PC-9 (cell line): ENCODE results near the gene ZNF653.

Experiments used
- EZH2 ChIP-seq: fragments of 200-600 bp; sonication (generic); IDR thresholded peaks from 2 replicates; pipeline ENCODE4 v1.8.0; 2017; ENCODE audit warnings: antibody characterized with exemption, low read depth
- TF ChIP-seq, protein P1 (sequence below): fragments of 200-600 bp; sonication (generic); conservative IDR thresholded peaks from 2 replicates; pipeline ENCODE4 v1.6.1; 2017; ENCODE audit warnings: mixed run types, antibody characterized with exemption, mild to moderate bottlenecking, moderate library complexity

- TF ChIP-seq, protein P1, sequence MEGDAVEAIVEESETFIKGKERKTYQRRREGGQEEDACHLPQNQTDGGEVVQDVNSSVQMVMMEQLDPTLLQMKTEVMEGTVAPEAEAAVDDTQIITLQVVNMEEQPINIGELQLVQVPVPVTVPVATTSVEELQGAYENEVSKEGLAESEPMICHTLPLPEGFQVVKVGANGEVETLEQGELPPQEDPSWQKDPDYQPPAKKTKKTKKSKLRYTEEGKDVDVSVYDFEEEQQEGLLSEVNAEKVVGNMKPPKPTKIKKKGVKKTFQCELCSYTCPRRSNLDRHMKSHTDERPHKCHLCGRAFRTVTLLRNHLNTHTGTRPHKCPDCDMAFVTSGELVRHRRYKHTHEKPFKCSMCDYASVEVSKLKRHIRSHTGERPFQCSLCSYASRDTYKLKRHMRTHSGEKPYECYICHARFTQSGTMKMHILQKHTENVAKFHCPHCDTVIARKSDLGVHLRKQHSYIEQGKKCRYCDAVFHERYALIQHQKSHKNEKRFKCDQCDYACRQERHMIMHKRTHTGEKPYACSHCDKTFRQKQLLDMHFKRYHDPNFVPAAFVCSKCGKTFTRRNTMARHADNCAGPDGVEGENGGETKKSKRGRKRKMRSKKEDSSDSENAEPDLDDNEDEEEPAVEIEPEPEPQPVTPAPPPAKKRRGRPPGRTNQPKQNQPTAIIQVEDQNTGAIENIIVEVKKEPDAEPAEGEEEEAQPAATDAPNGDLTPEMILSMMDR: peak; percentile 91
- TF ChIP-seq EZH2: no peak
These were observed 58.9 kb downstream of the ZNF653 start for GRCh38 chr19:11446652-11447301.
